Measurements from ENCODE around the gene KRTAP12-2.
"Not testable (repeated sequence)": the region's sequence is repeated elsewhere in the genome, so short reads cannot be mapped to it uniquely, and the experiment has no call there.

The KRTAP12-2 gene

DNA sequence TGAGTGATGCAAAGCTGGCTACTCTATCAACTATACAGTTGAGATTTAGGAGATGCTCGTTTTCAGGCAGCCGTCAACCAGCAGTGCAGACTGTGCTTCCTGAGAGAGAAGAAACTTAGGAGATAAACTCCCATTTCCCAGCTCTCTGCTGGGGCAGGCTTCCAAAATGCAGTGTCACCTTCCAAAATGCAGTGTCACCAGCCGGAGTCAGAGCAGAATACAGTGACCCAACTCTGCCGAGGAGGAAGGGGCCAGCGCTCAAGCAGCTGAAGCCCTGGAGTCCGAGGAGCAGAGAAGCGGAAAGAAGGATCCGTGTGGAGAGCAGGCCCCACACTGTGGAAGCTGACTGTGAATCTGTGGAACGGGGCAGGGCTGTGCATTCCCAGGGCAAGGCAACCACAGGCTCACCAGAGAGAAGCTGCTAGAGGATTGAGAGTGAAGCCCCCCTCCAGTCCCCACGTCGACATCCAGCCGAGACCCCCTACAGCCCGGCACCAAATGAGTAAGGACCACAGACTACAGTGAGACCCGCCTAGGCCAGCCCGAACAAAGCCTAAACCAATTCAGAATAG, 15.9 kb upstream of the KRTAP12-2 start:
- DNase-seq: no peak

DNA sequence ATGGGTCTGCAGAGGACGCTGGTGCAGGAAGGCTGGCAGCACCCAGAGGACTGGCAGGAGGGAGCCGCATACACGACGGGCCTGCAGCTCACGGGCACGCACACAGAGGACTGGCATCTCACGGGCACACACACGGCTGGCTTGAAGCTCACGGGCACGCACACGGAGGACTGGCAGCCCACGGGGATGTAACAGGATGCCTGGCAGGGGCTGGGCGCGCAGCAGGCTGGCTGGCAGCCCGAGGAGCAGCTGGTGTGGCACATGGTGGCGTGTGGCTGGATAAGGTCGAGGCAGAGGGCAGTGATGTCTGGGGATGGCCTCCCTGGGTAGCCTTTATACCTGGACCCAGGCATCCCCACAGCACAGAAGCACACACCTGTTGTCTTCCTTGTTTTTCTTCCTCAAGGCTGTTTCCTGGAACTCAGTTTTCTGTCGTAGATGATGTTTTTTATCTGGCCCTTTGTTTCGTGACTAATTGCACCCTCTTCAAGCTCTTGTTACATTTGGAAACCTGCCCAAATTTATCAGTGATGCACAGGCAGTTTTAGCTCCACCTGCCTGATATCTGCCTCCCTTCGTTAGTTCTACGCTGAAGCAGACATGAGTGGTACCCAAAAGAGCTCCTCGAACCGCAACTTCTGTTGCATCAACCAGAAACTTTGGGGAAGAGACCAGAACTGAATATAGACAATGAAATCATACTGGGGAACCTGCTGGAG, 15.3 kb upstream of the KRTAP12-2 start, which contains the start of gene KRTAP12-1:
Gene KRTAP12-1 (minus strand): TSS at position 303 of the 719 bp plus-strand sequence. CDS start 40 bp downstream, at position 263.
- DNase-seq: no peak

DNA sequence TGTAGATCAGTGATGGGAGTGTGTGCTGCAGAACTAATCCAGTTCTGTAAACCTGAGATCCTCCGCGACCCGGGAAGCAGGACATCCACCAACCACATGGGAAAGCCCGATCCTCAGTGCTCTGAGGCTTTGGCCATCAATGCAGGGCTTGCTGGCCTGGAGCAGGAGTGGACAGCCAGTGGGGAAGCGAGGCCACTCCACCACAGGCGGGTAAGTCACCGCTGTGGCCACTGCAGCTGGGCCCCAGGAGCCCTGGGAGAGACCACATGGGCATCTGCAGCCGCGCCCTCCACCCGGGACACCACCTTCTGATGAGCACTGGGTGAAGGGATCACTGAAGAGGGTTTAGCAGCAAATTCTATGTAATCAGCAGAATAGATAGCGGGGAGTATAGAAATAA, 14.4 kb upstream of the KRTAP12-2 start:
- no peak for DNase-seq

DNA sequence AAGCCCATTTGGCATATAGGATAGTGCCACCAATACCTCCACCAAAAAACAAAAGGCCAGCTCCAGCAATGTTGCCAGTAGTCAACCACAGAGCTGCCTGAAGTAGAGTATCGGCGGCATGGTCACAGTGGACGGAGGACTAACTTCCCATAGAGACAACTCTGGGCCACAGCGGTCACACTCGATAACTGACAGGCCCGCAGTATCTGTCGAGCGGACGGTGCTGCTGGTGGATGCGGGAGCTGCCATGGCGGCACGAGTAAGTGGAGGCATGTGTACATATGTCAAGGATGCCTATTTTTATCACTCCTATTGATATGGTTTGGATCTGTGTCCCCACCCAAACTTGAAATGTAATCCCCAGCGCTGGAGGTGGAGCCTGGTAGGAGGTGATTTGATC, 11.2 kb upstream of the KRTAP12-2 start:
- DNase-seq: no peak

DNA sequence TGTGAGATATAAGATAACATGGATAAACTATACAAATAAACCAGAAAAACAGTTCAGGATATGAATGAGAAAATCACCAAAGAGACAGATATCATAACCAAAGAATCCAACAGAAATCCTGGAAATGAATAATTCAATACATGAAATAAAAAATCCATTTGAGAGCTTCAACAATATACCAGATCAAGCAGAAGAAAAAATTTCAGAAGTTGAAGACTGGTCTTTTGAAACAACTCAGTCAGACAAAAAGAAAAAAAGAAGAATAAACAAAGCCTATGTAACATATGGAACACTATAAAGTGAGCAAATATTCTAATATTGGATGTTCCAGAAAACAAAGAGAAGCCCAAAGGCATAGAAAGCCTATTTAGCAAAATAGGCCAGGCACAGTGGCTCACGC, 5.2 kb upstream of the KRTAP12-2 start:
- DNase-seq: no peak

DNA sequence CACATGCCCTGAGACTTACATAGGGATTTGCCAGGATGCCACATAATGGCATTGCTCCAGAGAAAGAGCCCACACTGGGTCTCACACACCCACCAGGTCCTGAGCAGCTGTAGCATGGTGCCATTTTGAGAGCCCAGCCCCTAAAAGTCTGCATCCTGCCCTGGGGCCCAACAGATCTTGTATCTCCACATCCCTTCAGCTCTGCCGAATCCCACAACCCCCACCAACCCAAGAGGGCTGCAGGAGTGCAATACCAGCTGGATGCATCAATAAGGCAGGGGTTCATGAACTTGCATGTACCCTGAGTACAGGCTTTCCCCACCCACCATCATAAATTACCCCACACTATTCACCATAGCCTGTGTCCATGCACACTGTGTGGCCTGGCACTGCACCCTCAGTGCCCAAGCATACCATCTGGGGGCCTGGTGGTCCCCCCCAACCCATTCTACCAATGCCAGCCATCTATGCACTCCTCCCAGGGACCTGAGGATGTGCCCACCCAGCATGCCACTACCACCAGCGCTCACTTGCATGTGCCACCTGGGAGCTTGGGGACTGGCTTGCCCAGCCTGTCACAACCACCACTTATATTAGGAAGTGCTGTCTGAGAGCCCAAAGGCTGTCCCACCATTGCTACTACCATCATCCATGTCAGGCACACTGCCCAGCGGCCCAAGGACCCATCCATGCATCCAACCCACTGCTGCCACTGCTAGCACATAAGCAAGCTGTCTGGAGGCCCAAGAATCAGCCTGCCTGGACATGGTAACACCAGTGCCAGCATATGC, 4.1 kb upstream of the KRTAP12-2 start:
- no peak for DNase-seq

DNA sequence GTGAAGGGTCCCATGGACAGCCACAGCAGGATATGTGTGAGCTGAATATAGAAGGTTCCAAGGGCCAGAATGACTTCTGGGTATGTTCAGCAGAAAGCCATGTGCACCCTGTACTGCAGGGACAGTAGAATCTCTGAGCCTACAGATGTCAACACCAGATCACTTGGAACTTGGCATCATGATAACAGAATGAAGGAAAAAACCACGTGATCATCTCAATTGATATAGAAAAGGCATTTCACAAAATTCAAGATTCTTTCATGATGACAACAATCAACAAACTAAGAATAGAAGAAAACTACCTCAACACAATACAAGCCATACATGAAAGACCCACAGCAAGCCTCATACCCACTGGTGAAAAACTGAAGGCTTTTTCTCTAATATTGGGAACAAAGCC, 885 bp upstream of the KRTAP12-2 start:
- no peak for DNase-seq

DNA sequence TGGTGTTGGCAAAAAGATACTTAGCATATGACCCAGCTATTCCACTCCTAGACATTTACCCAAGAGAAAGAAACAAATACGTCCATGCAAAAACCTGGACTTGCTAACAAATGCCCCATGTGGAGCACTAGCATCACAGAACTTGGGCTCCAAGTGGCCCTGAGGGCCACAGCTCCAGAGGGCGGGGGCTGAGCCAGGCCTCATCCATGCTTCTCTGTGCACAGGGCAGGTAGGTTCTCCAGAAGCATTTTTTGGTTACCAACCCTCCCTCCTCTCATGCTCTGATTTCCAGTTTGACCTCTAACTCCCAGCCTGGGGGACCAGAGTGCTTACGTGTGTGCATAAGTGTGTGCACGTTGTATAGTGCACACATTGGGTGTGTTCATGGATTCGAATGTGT, 2.0 kb downstream of the KRTAP12-2 start:
- no peak for DNase-seq

DNA sequence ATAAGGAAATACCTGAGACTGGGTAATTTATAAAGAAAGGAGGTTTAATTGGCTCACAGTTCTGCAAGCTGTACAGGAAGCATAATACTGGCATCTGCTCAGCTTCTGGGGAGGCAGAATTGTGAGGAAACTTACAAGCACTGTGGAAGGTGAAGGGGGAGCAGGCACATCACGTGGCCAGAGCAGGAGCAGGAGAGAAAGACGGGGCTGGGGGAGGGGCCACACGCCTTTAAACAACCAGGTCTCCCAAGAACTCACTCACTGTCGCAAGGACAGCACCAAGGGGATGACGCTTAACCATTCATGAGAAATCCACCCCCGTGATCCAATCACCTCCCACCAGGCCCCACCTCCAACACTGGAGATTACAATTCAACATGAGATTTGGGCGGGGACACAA, 5.2 kb downstream of the KRTAP12-2 start:
- DNase-seq: not testable (repeated sequence)

DNA sequence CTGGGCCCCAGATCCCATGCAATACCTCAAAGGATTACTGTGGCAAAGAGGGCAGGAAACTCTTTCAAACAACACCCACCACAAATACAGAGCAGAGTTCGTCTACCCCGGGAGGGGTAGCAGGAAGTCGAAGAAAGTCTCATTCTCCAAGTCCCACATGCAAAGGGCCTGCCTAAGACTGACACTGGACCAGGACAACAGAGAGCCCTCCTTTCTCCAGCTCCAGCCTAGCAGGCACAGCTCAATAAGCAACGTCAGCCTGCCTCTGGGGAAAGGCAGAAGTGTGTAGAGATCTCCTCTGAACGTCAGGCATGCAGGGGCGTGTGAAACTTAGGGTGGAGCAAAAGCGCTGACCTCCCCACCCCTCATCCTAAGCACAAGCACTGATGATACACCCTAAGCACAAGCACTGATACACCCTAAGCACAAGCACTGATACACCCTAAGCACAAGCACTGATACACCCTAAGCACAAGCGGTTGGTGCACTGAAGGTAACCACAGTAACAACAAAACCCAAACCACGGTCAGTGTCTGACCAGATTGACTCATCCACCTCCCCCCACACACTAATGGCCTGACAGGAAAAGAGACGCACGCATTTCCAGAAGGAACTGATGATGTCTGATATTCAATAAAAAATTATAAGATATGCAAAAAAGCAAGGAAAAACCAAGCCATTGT, 7.7 kb downstream of the KRTAP12-2 start:
- DNase-seq: no peak

DNA sequence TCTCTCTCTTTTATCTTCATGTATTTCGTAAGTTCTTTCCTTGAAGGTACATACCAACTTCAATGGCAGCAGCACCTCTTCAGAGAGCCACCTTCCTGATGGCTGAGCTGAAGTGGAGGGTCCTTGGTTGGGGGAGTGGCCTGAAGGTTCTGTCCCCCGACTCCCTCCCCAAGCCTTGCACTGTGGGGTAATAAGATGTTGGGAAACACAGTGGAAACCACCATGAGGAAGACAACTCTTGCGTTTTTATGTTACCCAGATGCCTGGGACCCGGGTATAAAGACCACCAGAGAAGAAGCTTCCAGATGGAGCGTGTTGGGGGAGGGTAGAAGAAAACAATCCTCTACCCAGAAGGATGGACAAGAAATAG, 8.2 kb downstream of the KRTAP12-2 start:
- no peak for DNase-seq

DNA sequence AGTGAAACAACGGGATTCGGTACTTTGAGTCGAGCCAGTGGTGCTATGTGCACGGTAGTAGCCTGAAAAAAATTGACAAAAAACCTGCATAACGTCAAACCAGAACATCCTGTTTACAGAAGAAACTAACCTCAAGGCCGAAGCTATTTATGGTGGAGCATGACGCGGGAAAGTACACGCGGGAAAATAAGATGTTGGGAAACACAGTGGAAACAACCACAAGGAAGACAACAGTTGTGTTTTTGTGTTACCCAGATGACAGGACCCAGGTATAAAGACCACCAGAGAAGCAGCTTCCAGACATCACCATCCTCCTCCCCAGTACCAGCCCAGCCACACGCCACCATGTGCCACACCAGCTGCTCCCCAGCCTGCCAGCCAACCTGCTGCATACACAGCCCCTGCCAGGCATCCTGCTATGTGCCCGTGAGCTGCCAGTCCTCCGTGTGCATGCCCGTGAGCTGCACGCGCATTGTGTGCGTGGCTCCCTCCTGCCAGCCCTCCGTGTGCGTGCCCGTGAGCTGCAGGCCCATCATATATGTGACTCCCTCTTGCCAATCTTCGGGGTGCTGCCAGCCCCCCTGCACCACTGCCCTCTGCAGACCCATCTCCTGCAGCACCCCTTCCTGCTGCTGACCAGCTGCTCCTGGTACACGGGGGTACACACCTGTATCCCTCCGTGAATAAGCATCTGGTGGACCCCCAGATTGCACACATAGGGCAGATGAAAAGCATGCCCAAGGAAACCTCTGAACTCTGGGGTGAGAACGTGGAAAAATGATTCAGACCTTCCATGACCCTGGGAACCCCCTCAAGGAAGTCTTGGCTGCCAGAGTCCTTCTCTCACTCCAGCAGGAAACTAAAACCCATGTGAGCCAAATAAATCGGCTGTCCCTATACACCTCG, 8.8 kb downstream of the KRTAP12-2 start, which contains the start of gene KRTAP12-3:
Gene KRTAP12-3 (plus strand): TSS at position 298 of the 906 bp plus-strand sequence. CDS start 48 bp downstream, at position 346.
- DNase-seq: no peak

DNA sequence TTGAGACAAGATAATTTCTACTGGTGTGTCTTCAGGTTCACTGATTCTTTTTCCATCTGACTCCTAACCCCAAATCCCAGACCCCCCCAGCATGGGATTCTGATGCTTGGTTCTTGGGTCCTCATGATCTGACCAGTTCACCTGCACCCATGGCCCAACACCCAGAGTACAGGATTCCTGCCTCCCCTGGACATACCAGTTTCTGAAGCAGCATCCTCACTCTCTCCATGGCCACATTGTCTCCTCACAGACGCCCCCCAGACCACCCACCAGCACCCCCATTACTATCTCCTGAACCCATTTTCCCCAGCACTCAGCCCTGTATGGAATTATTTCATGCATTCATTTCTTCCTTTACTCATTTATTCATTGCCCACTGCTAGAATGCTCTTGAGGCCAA, 9.9 kb downstream of the KRTAP12-2 start:
- no peak for DNase-seq

DNA sequence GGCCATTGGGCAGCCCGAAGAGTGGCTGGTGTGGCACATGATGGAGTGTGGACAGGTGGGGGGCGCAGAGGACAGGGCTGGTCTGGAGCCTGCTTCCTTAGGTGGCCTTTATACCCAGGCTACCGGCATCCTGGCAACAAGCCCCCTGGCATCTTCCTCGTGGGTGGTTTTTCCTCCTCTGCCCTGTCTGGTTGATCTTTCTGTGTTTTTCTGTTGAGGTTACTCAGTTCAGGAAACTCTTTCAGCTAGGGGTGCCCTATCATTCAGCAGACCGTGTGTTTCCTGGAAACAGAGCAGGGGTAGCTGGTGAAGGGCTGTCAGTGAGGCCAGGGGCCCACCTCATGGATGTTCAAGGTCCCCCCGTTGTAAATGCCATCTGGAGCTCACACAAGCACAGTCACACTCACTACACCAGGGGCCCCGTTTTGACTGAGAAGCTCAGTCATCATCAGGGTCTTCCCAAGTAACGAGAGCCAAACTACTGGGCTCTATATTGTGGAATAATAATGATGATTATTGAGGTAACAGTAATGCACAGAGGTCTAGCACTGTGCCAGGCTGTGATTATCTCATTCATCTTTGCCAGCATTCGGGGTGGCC, 12.1 kb downstream of the KRTAP12-2 start, which contains the start of gene KRTAP12-4:
Gene KRTAP12-4 (minus strand): TSS at position 84 of the 600 bp plus-strand sequence. CDS start 45 bp downstream, at position 39.
- DNase-seq: no peak

DNA sequence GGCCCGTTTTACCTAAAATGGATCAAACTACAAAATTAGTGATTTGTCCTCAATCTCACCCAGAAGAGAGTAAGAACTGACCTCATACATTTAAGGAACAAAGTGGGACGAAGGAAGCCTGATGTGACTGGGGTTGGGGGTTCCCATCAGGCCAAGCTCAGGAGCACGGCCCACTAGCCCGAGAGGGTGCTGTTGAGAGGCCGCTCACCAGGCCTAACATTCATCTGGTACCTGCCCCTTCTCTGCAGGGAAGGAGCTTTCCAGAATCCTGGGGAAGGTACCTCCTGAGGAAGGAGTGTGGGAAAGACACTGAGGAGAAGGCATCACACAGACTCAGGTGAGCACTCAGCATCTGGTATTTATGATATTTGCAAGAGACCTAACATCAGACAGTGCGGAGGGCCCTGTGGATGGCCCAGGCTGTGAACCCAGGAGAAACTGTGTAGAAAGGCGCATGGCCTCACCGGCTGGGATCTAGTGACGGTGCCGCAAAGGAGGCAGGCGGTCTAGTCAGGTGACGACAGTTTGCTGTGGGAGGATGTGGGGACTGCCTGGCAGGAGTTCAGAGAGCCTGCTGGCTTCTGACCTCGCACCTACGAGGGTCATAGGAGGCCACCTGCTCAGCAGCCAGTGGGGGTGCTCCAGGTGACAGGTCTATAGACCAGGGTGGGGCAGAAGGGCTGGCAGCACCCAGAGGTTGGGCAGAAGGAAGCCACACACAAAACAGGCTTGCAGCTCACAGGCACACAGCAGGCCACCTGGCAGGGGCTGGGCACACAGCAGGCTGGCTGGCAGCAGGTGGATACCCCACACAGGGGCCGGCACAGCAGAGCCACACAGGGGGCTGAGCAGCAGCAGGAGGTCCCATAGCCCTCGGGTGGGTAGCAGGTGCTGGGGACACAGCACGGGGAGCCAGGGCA, 12.8 kb downstream of the KRTAP12-2 start:
- DNase-seq: no peak

DNA sequence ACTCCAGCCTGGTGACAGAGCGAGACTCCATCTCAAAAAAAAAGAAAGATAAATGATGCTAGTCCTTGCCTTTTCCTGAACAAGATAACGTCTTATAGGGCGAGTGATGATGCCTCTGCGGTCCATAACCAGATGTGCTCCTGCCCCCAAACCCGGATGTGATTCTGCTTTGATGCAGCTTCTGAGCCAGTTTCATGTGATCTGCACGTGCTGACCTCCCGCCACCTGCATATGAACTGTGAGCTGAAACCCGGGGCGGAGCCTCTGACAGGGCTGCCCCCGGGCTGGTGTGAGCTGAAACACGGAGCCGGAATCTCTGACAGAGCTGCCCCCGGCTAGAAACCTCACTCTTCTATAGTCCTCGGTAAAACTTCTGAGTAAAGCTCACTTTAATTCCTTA, 13.6 kb downstream of the KRTAP12-2 start:
- no peak for DNase-seq

DNA sequence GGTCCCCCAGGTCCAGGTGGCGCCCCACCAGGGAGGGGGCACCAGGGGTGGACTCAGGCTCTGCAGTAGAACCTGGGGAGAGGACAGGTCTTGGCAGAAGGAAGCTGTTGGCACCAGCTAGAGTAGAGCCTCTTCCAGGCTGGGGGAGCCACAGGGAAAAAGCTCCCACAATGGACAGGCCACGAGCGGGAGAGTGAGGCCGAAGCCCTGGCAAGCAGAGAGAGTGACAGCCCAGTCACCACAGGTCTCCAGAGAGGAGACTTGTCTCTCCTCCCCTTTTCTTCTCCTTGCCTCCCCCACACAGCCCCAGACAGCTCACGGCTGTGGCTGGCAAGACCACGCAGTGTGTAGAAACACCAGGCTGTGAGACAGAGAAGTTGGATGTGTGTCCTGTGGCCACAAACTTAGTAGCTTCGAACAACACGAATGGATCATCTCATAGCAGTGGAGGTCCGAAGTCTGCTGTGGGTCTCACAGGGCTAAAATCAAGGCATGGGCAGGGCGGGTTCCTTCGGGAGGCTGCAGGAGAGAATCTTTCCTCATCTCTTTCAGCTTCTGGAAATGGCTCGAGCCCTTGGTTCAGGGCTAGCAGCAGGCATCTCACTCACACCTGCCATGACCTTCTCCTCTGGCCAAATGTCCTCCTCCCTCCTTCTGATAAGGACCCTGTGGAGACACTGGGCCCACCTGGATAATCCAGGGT, 15.6 kb downstream of the KRTAP12-2 start:
- no peak for DNase-seq

DNA sequence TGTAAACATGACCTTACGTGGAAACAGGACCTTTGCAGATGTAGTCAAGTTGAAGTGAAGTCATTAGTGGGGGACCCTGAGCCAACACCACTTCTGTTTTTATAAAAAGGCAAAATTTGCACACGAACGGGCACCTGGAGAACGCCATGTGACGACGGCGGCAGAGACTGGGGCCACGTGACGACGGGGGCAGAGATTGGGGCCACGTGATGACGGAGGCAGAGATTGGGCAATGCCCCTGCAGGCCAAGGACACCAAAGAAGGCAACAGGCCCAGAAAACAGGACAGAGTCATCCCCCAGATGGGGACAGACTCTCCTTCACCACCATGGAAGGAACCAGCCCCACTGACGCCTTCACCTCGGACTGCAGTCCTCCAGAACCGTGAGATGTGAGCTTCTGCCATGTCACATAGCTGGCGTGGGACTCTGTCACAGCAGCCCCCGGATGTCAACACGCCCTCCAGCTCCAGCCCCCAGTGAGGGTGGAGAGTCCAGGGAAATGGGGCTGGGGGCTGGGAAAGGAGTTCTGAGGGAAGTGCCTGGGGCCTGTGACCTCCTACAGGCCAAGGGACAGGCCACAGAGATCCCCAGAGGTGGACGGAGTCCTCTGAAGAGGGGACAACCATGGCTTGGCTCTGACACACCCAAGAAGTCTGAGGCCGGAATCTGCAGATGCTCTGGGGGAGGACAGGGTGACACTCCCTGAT, 16.3 kb downstream of the KRTAP12-2 start:
- no peak for DNase-seq

DNA sequence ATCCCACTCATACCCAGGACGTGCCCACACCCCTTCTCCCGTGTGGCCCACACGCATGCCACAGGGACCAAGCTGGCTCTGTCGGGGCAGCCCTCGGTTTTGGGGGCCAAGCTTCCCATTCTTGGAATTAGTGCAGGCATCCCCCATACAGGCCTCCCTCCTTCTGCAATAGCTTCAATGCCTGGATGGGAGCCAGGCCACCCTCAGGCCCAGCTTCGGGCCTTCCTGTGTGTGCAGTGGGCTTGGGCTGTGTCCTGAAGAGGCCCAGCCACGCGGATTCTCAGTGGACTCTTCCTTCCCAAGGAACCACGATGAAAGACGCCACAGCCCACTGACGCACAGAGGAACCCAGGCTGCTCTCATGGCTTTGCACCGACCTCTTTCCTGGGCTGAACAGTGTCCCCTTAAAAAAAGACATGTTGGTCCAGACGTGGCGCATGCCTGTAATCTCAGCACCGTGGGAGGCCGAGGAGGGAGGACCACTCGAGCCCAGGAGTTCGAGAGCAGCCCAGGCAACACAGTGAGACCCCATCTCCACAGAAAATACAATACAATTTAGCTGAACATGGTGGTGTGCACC, 17.1 kb downstream of the KRTAP12-2 start:
- no peak for DNase-seq

Data from NCI-H446 treated with DMSO at 0.1 percent for 48 hours (cell line).